ENCODE results near the gene SWI5.

SWI5 gene

GRCh38 chr9:128296340-128297220 lies 20.5 kb downstream of the SWI5 start:
- WGBS, 2 experiments = 92 to 95% methylated on average over 16 of the region's 16 CpGs
- H3K27ac ChIP-seq (ENCODE audit: insufficient read depth, low read depth, low read length, poor library complexity, severe bottlenecking) = no peak overlapping the region
- H3K9me3 ChIP-seq (ENCODE audit: control insufficient read depth, low read length) = no peaks in the 10 kb centered on the region
- H3K4me3 ChIP-seq (ENCODE audit: insufficient read depth, low read depth, low read length) = no peak overlapping the region
- H3K36me3 ChIP-seq (ENCODE audit: control insufficient read depth, insufficient read depth, low read length) = no peaks in the 10 kb centered on the region
- no peaks in the 10 kb centered on the region for H3K27me3 ChIP-seq (ENCODE audit: control insufficient read depth, insufficient read depth, low read length, poor library complexity, severe bottlenecking)
- H3K4me1 ChIP-seq (ENCODE audit: control insufficient read depth, insufficient read depth, low read length) = no peaks in the 10 kb centered on the region

GRCh38 chr9:128297221-128297773 lies 21.2 kb downstream of the SWI5 start:
- Histone ChIP-seq H3K9me3 (ENCODE audit: control insufficient read depth, low read length) (no peaks in the 10 kb centered on the region), H3K27ac (ENCODE audit: insufficient read depth, low read depth, low read length, poor library complexity, severe bottlenecking) (no peak overlapping the region), H3K36me3 (ENCODE audit: control insufficient read depth, insufficient read depth, low read length) (no peaks in the 10 kb centered on the region), H3K4me3 (ENCODE audit: insufficient read depth, low read depth, low read length) (no peak overlapping the region), H3K27me3 (ENCODE audit: control insufficient read depth, insufficient read depth, low read length, poor library complexity, severe bottlenecking) (no peaks in the 10 kb centered on the region), H3K4me1 (ENCODE audit: control insufficient read depth, insufficient read depth, low read length) (no peaks in the 10 kb centered on the region)
- whole genome bisulfite sequencing, 2 experiments = 93% methylated on average over 2 of the region's 2 CpGs

DNA sequence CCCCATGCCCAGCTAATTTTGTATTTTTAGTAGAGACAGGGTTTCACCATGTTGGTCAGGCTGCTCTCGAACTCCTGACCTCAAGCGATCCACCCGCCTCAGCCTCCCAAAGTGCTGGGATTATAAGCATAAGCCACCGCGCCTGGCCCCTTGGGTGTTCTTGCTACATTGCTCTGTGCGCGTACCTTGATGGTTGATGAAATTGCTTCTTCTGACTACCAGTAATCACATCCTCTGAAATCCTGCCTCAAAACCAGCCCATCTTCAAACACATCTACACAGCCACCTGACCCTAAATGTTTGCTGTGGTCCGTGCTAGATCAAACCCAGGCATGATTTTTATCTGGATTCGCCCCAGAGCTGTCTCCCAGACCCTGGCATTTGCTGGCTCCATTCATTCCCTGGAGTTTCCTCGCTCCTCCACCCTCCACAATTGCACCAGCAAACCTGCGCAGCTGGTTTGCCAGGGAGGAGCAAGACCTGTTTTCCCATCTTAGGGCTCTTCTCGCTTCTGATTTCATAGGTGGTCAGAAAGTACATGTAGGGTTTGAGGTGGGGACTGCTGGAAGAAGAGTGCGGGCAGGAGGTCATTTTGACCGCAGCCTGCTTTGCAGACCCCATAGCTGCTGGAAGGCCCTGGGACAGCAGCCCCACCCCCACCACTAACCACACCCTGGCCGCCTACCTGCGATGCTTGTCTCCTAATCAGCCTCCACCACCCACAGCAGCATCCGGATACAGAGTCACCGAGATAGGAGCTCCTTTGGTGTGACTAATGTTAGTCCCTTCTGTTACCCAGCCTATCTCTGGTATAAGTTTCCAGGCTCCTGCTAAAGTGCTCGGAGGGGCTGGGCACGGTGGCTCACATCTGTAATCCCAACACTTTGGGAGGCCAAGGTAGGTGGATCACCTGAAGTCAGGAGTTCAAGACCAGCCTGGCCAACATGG lies 22.7 kb downstream of the SWI5 start:
- Histone ChIP-seq H3K36me3 (ENCODE audit: control insufficient read depth, insufficient read depth, low read length) (no peaks in the 10 kb centered on the region), H3K4me1 (ENCODE audit: control insufficient read depth, insufficient read depth, low read length) (no peaks in the 10 kb centered on the region), H3K4me3 (ENCODE audit: insufficient read depth, low read depth, low read length) (no peak overlapping the region), H3K27me3 (ENCODE audit: control insufficient read depth, insufficient read depth, low read length, poor library complexity, severe bottlenecking) (no peaks in the 10 kb centered on the region), H3K27ac (ENCODE audit: insufficient read depth, low read depth, low read length, poor library complexity, severe bottlenecking) (no peak overlapping the region), H3K9me3 (ENCODE audit: control insufficient read depth, low read length) (no peaks in the 10 kb centered on the region)
- 91 to 92% methylated on average over 20 of the region's 20 CpGs for WGBS, 2 experiments

GRCh38 chr9:128304136-128304970 lies 28.3 kb downstream of the SWI5 start:
- H3K27me3 ChIP-seq (ENCODE audit: control insufficient read depth, insufficient read depth, low read length, poor library complexity, severe bottlenecking) = no peaks in the 10 kb centered on the region
- WGBS, 2 experiments = 85 to 88% methylated on average over 9 of the region's 9 CpGs

DNA sequence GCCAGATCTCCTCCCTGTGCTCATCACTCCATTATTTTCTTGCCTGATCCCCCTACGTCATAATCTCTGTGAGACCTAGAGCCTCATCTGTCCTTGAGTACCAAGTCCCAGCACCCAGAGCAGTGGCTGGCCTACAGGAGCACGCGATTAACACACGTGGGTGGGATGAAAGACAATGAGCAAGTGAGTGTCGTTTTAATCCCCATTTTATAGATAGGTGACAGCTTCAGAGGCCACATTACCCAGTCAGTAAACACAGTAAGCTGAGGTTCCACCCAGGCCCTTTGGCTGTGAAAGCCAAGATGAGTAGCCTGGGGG lies 28.9 kb downstream of the SWI5 start:
- Histone ChIP-seq H3K4me3 (ENCODE audit: insufficient read depth, low read depth, low read length) (no peak overlapping the region), H3K36me3 (ENCODE audit: control insufficient read depth, insufficient read depth, low read length) (peaks cover 17% of the 10 kb centered on the region), H3K27me3 (ENCODE audit: control insufficient read depth, insufficient read depth, low read length, poor library complexity, severe bottlenecking) (no peaks in the 10 kb centered on the region), H3K4me1 (ENCODE audit: control insufficient read depth, insufficient read depth, low read length) (no peaks in the 10 kb centered on the region), H3K9me3 (ENCODE audit: control insufficient read depth, low read length) (no peaks in the 10 kb centered on the region), H3K27ac (ENCODE audit: insufficient read depth, low read depth, low read length, poor library complexity, severe bottlenecking) (no peak overlapping the region)
- WGBS, 2 experiments = 83 to 85% methylated on average over 5 of the region's 5 CpGs

More at GRCh38 chr9:128304136-128304970, 28.3 kb downstream of the SWI5 start:
- Histone ChIP-seq H3K4me1 (ENCODE audit: control insufficient read depth, insufficient read depth, low read length) (no peaks in the 10 kb centered on the region), H3K9me3 (ENCODE audit: control insufficient read depth, low read length) (no peaks in the 10 kb centered on the region), H3K4me3 (ENCODE audit: insufficient read depth, low read depth, low read length) (no peak overlapping the region), H3K36me3 (ENCODE audit: control insufficient read depth, insufficient read depth, low read length) (peaks cover 11% of the 10 kb centered on the region), H3K27ac (ENCODE audit: insufficient read depth, low read depth, low read length, poor library complexity, severe bottlenecking) (no peak overlapping the region)

- 94 to 96% methylated on average over 16 of the region's 16 CpGs for WGBS, 2 experiments
These were observed 33.5 kb downstream of the SWI5 start for GRCh38 chr9:128309551-128309950.

DNA sequence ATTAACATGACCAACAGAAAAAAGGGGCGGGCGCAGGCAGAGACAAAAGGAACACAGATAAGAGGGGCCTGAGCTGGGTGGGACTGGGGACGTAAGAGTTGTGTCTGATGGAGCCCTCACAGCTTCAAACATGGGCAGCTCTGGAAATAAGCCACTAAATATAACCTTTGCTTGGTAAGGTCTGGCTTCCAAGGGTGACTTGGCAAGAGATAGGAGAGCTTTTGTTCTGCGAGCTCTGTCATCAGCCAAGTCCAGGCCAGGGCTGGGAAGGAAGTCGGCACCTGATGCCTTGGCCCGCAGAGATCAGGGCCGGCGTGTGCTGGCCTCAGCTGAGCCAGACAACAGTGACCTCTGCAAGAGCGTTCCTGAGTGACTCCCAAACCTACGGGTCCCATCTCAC lies 34.4 kb downstream of the SWI5 start:
- Histone ChIP-seq H3K27ac (ENCODE audit: insufficient read depth, low read depth, low read length, poor library complexity, severe bottlenecking) (no peak overlapping the region), H3K9me3 (ENCODE audit: control insufficient read depth, low read length) (no peaks in the 10 kb centered on the region), H3K4me3 (ENCODE audit: insufficient read depth, low read depth, low read length) (no peak overlapping the region), H3K27me3 (ENCODE audit: control insufficient read depth, insufficient read depth, low read length, poor library complexity, severe bottlenecking) (no peaks in the 10 kb centered on the region), H3K4me1 (ENCODE audit: control insufficient read depth, insufficient read depth, low read length) (no peaks in the 10 kb centered on the region), H3K36me3 (ENCODE audit: control insufficient read depth, insufficient read depth, low read length) (peaks cover 37% of the 10 kb centered on the region)
- 96 to 97% methylated on average over 10 of the region's 10 CpGs for WGBS, 2 experiments

More at GRCh38 chr9:128309551-128309950, 33.5 kb downstream of the SWI5 start:
- Histone ChIP-seq H3K27ac (ENCODE audit: insufficient read depth, low read depth, low read length, poor library complexity, severe bottlenecking) (no peak overlapping the region), H3K27me3 (ENCODE audit: control insufficient read depth, insufficient read depth, low read length, poor library complexity, severe bottlenecking) (no peaks in the 10 kb centered on the region), H3K36me3 (ENCODE audit: control insufficient read depth, insufficient read depth, low read length) (peaks cover 29% of the 10 kb centered on the region), H3K4me1 (ENCODE audit: control insufficient read depth, insufficient read depth, low read length) (no peaks in the 10 kb centered on the region), H3K9me3 (ENCODE audit: control insufficient read depth, low read length) (no peaks in the 10 kb centered on the region), H3K4me3 (ENCODE audit: insufficient read depth, low read depth, low read length) (no peak overlapping the region)

DNA sequence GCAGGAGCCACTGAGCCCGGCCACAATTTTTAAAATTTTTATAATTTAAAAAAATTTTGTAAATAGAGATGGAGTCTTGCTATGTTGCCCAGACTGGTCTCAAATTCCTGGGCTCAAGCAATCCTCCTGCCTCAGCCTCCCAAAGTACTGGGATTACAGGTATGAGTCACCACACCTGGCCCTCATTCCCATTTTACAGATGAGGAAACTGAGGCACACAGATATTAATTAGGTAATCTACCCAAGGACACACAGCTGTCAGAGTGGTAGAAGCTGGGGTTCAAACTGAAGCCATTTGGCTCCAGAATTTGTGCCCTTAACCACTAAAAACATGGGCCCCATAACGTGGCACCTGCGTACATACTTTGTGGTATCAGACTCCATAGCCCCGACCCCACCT lies 38.6 kb downstream of the SWI5 start:
- WGBS, 2 experiments = 98 to 100% methylated on average over 3 of the region's 4 CpGs
- H3K27me3 ChIP-seq (ENCODE audit: control insufficient read depth, insufficient read depth, low read length, poor library complexity, severe bottlenecking) = no peaks in the 10 kb centered on the region
- no peak overlapping the region for H3K4me3 ChIP-seq (ENCODE audit: insufficient read depth, low read depth, low read length)
- no peak overlapping the region for H3K27ac ChIP-seq (ENCODE audit: insufficient read depth, low read depth, low read length, poor library complexity, severe bottlenecking)
- no peaks in the 10 kb centered on the region for H3K9me3 ChIP-seq (ENCODE audit: control insufficient read depth, low read length)
- H3K36me3 ChIP-seq (ENCODE audit: control insufficient read depth, insufficient read depth, low read length) = peaks cover 38% of the 10 kb centered on the region
- no peaks in the 10 kb centered on the region for H3K4me1 ChIP-seq (ENCODE audit: control insufficient read depth, insufficient read depth, low read length)

- H3K27ac ChIP-seq (ENCODE audit: insufficient read depth, low read depth, low read length, poor library complexity, severe bottlenecking) = no peak overlapping the region
- no peak overlapping the region for H3K4me3 ChIP-seq (ENCODE audit: insufficient read depth, low read depth, low read length)
- H3K27me3 ChIP-seq (ENCODE audit: control insufficient read depth, insufficient read depth, low read length, poor library complexity, severe bottlenecking) = no peaks in the 10 kb centered on the region
- 94 to 95% methylated on average over 9 of the region's 9 CpGs for WGBS, 2 experiments
- peaks cover 5% of the 10 kb centered on the region for H3K4me1 ChIP-seq (ENCODE audit: control insufficient read depth, insufficient read depth, low read length)
- H3K9me3 ChIP-seq (ENCODE audit: control insufficient read depth, low read length) = no peaks in the 10 kb centered on the region
- H3K36me3 ChIP-seq (ENCODE audit: control insufficient read depth, insufficient read depth, low read length) = peaks cover 27% of the 10 kb centered on the region
These were observed 40.3 kb downstream of the SWI5 start for GRCh38 chr9:128316421-128316820.

All from ectodermal cell (in vitro differentiated cells).